Keratinocyte (primary cell): Measurements from ENCODE around the gene CXCL1.

Experiments
- EZH2 ChIP-seq: IDR thresholded peaks from one replicate; pipeline ENCODE4 v1.6.1; 2012; ENCODE audit warnings: inconsistent platforms, mild to moderate bottlenecking, low read length, moderate library complexity
- TF ChIP-seq, protein P1 (sequence below), 3 experiments: IDR thresholded peaks in 1 of 3; conservative IDR thresholded peaks in 1 of 3; optimal IDR thresholded peaks in 1 of 3; 2 replicates in 2 of 3; 3 replicates in 1 of 3; pipeline versions ENCODE3 to v1.5.1; 2011; ENCODE audit warnings: low read length in 3 of 3, mild to moderate bottlenecking in 3 of 3, moderate library complexity in 2 of 3, control low read depth in 1 of 3, inconsistent platforms in 1 of 3; ENCODE audit not compliant: insufficient read depth in 2 of 3; ENCODE audit errors: extremely low read depth in 1 of 3

DNA sequence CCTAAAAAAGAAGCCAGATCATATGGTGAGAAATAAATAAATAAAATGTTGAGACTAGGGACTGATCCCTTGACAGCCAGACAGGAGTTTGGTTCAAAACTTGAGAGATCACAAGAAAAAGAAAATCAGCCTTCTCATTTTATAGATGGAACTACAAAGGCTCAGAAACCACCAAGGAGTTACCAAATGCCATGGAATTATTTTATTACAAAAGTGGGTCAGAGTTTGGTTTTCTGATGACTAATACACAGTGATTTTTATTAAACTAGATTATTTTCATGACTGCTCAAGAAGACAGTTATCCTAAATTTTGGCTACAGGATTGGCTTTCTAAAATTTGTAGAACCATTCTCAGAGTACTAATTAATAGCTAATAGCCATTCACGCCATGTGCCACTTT is 6.2 kb downstream of the CXCL1 start:
- TF ChIP-seq, protein P1, sequence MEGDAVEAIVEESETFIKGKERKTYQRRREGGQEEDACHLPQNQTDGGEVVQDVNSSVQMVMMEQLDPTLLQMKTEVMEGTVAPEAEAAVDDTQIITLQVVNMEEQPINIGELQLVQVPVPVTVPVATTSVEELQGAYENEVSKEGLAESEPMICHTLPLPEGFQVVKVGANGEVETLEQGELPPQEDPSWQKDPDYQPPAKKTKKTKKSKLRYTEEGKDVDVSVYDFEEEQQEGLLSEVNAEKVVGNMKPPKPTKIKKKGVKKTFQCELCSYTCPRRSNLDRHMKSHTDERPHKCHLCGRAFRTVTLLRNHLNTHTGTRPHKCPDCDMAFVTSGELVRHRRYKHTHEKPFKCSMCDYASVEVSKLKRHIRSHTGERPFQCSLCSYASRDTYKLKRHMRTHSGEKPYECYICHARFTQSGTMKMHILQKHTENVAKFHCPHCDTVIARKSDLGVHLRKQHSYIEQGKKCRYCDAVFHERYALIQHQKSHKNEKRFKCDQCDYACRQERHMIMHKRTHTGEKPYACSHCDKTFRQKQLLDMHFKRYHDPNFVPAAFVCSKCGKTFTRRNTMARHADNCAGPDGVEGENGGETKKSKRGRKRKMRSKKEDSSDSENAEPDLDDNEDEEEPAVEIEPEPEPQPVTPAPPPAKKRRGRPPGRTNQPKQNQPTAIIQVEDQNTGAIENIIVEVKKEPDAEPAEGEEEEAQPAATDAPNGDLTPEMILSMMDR (optimal IDR thresholded peaks at IDR 0.05 in 1 of 3, IDR thresholded peaks at IDR 0.05 in 1 of 3, conservative IDR thresholded peaks at IDR 0.05 in 1 of 3; ENCODE audit: extremely low read depth in 1 of 3, insufficient read depth in 2 of 3, low read length in 3 of 3) = no peak
- no peak for TF ChIP-seq EZH2
